Neural cell (in vitro differentiated cells): ENCODE data around the gene TMPRSS4. TPM values are rescaled to one million over a fixed set of nuclear protein-coding genes. Genes with fewer than 3 reads are reported as not detected.

Experiments used
- H2AFZ ChIP-seq: fragments of 200-600, 300-800 bp; sonication (generic), shearing (Covaris generic); 2 replicates; pipeline ENCODE4 v1.6.0; 2014; ENCODE audit warnings: low read depth, mild to moderate bottlenecking, antibody characterized with exemption, low read length, moderate library complexity
- H3F3A ChIP-seq: fragments of 200-600 bp; shearing (Covaris generic); 2 replicates; pipeline ENCODE4 v1.6.1; 2016; ENCODE audit warnings: mild to moderate bottlenecking, moderate library complexity, mixed read lengths, antibody characterized with exemption, low read length; ENCODE audit not compliant: insufficient read depth, poor library complexity, severe bottlenecking
- H3K27ac ChIP-seq: fragments of 200-600, 300-800 bp; sonication (generic), shearing (Covaris generic); 2 replicates; pipeline ENCODE4 v1.5.1; 2014; ENCODE audit warnings: mild to moderate bottlenecking, low read length, moderate library complexity
- H3K27me3 ChIP-seq: fragments of 300-800, 200-600 bp; sonication (generic), shearing (Covaris generic); 2 replicates; pipeline ENCODE4 v1.6.0; 2014; ENCODE audit warnings: mild to moderate bottlenecking, low read depth, low read length, moderate library complexity; ENCODE audit not compliant: insufficient read depth
- H3K36me3 ChIP-seq: fragments of 300-800, 200-600 bp; sonication (generic), shearing (Covaris generic); 2 replicates; pipeline ENCODE4 v1.5.1; 2014; ENCODE audit warnings: mild to moderate bottlenecking, antibody characterized with exemption, low read length, moderate library complexity; ENCODE audit not compliant: insufficient read depth
- H3K4me2 ChIP-seq: fragments of 300-800, 200-600 bp; sonication (generic), shearing (Covaris generic); 2 replicates; pipeline ENCODE4 v1.6.0; 2014; ENCODE audit warnings: mild to moderate bottlenecking, low read length
- H3K4me3 ChIP-seq: fragments of 300-800, 200-600 bp; sonication (generic), shearing (Covaris generic); 2 replicates; pipeline ENCODE4 v1.5.1; 2014; ENCODE audit warnings: mild to moderate bottlenecking, low read length, moderate library complexity
- H3K79me2 ChIP-seq: fragments of 200-600 bp; shearing (Covaris generic); replicated peaks from 2 replicates; pipeline ENCODE4 v1.6.0; 2014; ENCODE audit warnings: mild to moderate bottlenecking, low read length, moderate library complexity; ENCODE audit not compliant: insufficient read depth
- H3K9ac ChIP-seq: fragments of 300-800, 200-600 bp; sonication (generic), shearing (Covaris generic); 2 replicates; pipeline ENCODE4 v1.6.1; 2016; ENCODE audit warnings: mild to moderate bottlenecking, low read length, mixed read lengths
- H3K9me2 ChIP-seq: fragments of 200-600 bp; shearing (Covaris generic); 2 replicates; pipeline ENCODE4 v1.6.1; 2016; ENCODE audit warnings: mild to moderate bottlenecking, low read length, mixed read lengths; ENCODE audit not compliant: insufficient read depth
- H3K9me3 ChIP-seq: fragments of 200-600, 300-800 bp; sonication (generic), shearing (Covaris generic); 2 replicates; pipeline ENCODE4 v1.6.1; 2016; ENCODE audit warnings: mild to moderate bottlenecking, mixed run types, low read length, moderate library complexity, mixed read lengths
- H4K20me1 ChIP-seq: fragments of 200-600 bp; shearing (Covaris generic); 2 replicates; pipeline ENCODE4 v1.6.1; 2016; ENCODE audit warnings: mild to moderate bottlenecking, mixed run types; ENCODE audit not compliant: insufficient read depth
- EP300 ChIP-seq: fragments of 450-650 bp; conservative IDR thresholded peaks from 2 replicates; pipeline ENCODE4 v1.6.1; 2014; ENCODE audit warnings: antibody characterized with exemption, mild to moderate bottlenecking, moderate library complexity; ENCODE audit not compliant: poor library complexity, severe bottlenecking
- EZH2 ChIP-seq: fragments of 200-600, 300-800 bp; shearing (Covaris generic), sonication (generic); IDR thresholded peaks from 2 replicates; pipeline ENCODE4 v1.6.1; 2014; ENCODE audit warnings: antibody characterized with exemption, low read length, borderline replicate concordance, mild to moderate bottlenecking; ENCODE audit not compliant: insufficient read depth, poor library complexity, severe bottlenecking
- MXI1 ChIP-seq: fragments of 450-650 bp; conservative IDR thresholded peaks from 2 replicates; pipeline ENCODE4 v1.6.1; 2014; ENCODE audit warnings: antibody characterized with exemption, mild to moderate bottlenecking; ENCODE audit not compliant: poor library complexity, severe bottlenecking
- POLR2AphosphoS5 ChIP-seq: IDR thresholded peaks from 2 replicates; pipeline ENCODE4 v1.6.1; 2012
- RAD21 ChIP-seq: fragments of 450-650 bp; conservative IDR thresholded peaks from 2 replicates; pipeline ENCODE4 v1.6.1; 2014; ENCODE audit warnings: antibody characterized with exemption, mild to moderate bottlenecking, moderate library complexity
- SMC3 ChIP-seq: fragments of 450-650 bp; conservative IDR thresholded peaks from 2 replicates; pipeline ENCODE4 v1.6.1; 2014; ENCODE audit warnings: antibody characterized with exemption, mild to moderate bottlenecking, moderate library complexity; ENCODE audit not compliant: poor library complexity
- TAF1 ChIP-seq: IDR thresholded peaks from 2 replicates; pipeline ENCODE4 v1.6.1; 2012; ENCODE audit warnings: low read depth
- polyA plus RNA-seq: library from polyadenylated mRNA; depleted of rRNA; stranded (reverse); fragments of >200 nt; gene quantifications from 2 replicates; pipeline ENCODE4 v1.2.3, GENCODE V29; 2014
- TF ChIP-seq, protein P1 (sequence below): fragments of 450-650 bp; IDR thresholded peaks from 2 replicates; pipeline ENCODE4 v1.5.1; 2014; ENCODE audit warnings: antibody characterized with exemption, mild to moderate bottlenecking, moderate library complexity; ENCODE audit not compliant: poor library complexity, severe bottlenecking

Gene TMPRSS4
- polyA plus RNA-seq, 1 donor from 2014 or later: not detected

DNA sequence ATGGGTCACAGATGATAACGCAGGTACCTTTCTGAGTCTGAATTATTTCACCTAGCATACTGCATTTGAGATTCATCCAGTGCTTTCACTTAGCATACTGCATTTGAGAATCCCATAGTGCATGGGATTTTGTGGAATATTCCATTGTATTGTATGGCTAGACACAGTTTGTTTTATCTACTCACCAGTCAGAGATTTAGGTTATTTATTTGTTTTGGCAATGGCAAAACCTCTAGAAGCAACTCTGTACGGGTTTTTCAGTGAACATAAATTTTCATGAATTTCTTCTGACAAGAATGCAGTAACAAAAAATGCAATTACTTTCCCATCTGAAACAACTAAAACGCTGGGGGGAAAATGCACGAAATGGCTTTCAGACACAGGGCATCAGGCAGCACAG is 51.4 kb downstream of the TMPRSS4 start:
- H3K9me2 ChIP-seq: no peaks in the 10 kb centered on the region
- no peaks in the 10 kb centered on the region for H3K27me3 ChIP-seq
- H3K79me2 ChIP-seq: no peaks in the 10 kb centered on the region
- H4K20me1 ChIP-seq: no peaks in the 10 kb centered on the region
- no peak overlapping the region for H3K4me3 ChIP-seq
- no peak overlapping the region for H2AFZ ChIP-seq
- TF ChIP-seq EZH2 (no peak), RAD21 (no peak), POLR2AphosphoS5 (no peak), MXI1 (no peak), SMC3 (no peak)
- H3K9ac ChIP-seq: no peak overlapping the region
- H3F3A ChIP-seq: no peaks in the 10 kb centered on the region
- no peak overlapping the region for H3K4me2 ChIP-seq
- H3K36me3 ChIP-seq: no peaks in the 10 kb centered on the region
- no peak overlapping the region for H3K27ac ChIP-seq
- H3K9me3 ChIP-seq: no peaks in the 10 kb centered on the region

DNA sequence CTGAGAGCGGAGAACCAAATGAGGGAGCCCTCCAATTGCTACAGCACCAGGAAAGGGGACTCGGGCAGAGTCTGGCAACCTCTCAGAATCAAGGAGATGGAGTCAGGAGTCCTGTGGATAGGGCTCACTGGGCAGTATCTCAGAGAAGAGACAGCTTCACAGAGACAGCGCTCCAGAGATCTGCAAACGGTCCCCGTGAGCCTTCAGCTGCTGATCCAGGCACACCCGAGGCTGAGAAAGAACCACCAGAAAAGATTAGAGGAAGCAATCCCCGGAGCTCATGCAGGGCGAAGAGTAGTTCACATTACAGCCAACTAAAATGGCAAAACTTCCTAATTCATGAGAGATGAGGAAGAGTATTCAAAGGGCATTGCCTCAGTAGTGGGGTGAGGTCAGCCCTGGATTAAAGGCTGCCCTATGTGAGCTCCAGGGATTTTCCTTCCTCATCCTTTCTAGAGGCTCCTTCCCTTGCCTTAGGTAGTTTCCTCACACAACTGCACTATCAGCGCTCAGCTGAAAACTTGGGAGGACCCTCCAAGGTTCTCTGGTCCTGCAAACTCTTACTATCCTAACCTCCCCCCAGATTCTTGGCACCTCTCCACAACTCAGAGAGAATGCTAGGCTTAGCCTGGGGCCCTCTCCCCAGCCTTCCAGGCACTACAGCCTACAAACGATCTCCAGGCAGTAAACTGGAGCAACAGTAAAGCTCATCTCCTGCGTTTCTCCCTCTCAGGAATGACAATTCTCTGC is 52.0 kb downstream of the TMPRSS4 start:
- Histone ChIP-seq H4K20me1 (no peaks in the 10 kb centered on the region), H3K79me2 (no peaks in the 10 kb centered on the region), H3K4me2 (no peak overlapping the region), H3K36me3 (no peaks in the 10 kb centered on the region), H3K9me2 (no peaks in the 10 kb centered on the region), H3K27me3 (no peaks in the 10 kb centered on the region), H3F3A (no peaks in the 10 kb centered on the region), H3K4me3 (no peak overlapping the region), H3K9me3 (no peaks in the 10 kb centered on the region), H3K27ac (no peak overlapping the region), H2AFZ (no peak overlapping the region), H3K9ac (no peak overlapping the region)
- TF ChIP-seq MXI1 (no peak), EP300 (no peak)

DNA sequence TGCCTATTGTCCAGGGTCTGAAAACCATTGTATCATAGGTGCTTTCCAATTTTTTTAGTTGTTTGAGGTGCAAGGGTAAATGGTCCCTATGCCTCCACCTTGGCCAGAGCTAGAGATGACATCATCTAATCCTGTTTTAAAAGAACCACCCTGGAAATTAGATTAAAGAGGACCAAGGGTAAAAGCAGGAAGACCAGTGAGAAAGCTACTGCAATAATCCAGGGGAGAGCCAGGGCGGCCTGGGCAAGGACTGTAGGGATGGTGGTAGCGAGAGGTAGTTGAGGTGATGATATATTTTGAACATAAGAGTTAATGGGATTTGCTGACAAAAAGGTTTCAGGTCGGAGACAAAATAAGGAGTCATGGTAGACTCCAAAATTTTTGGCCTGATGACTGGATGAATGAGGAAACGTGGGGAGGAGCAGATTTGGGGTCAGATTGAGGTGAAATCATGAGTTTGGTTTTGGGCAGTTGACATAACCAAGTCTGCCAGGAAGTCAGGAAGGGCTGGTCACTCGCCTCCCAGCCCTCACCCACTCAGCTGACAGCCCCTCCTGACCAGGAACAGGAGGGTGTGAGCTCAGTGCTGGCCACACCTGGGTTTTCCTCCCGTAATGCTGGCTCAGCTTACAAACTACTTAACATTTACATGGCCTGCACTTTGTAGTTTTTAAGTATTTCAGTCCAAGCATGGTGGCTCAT is 52.7 kb downstream of the TMPRSS4 start:
- H4K20me1 ChIP-seq: no peaks in the 10 kb centered on the region
- no peaks in the 10 kb centered on the region for H3K36me3 ChIP-seq
- H2AFZ ChIP-seq: no peak overlapping the region
- H3K4me3 ChIP-seq: no peak overlapping the region
- H3K9me3 ChIP-seq: no peaks in the 10 kb centered on the region
- no peaks in the 10 kb centered on the region for H3K27me3 ChIP-seq
- H3K9me2 ChIP-seq: no peaks in the 10 kb centered on the region
- no peak overlapping the region for H3K27ac ChIP-seq
- no peaks in the 10 kb centered on the region for H3K79me2 ChIP-seq
- no peaks in the 10 kb centered on the region for H3F3A ChIP-seq
- H3K4me2 ChIP-seq: no peak overlapping the region
- TF ChIP-seq, protein P1, sequence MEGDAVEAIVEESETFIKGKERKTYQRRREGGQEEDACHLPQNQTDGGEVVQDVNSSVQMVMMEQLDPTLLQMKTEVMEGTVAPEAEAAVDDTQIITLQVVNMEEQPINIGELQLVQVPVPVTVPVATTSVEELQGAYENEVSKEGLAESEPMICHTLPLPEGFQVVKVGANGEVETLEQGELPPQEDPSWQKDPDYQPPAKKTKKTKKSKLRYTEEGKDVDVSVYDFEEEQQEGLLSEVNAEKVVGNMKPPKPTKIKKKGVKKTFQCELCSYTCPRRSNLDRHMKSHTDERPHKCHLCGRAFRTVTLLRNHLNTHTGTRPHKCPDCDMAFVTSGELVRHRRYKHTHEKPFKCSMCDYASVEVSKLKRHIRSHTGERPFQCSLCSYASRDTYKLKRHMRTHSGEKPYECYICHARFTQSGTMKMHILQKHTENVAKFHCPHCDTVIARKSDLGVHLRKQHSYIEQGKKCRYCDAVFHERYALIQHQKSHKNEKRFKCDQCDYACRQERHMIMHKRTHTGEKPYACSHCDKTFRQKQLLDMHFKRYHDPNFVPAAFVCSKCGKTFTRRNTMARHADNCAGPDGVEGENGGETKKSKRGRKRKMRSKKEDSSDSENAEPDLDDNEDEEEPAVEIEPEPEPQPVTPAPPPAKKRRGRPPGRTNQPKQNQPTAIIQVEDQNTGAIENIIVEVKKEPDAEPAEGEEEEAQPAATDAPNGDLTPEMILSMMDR: no peak
- TF ChIP-seq TAF1: no peak
- no peak for TF ChIP-seq MXI1
- no peak for TF ChIP-seq RAD21
- TF ChIP-seq EP300: no peak
- no peak for TF ChIP-seq EZH2
- no peak overlapping the region for H3K9ac ChIP-seq
